HepG2 (cell line): ENCODE data around the gene SLCO2A1. TPM values are rescaled to one million over a fixed set of nuclear protein-coding genes. Genes with fewer than 3 reads are reported as not detected.

Experiments
- ATAC-seq: fragments of 200-7000 bp; cut with Tn5 transposase; 3 replicates; pipeline ENCODE4 v1.9.1; 2020; ENCODE audit warnings: mild to moderate bottlenecking, moderate library complexity
- BruUV-seq: library from RNA; stranded (reverse); fragments of 400-500 nt; replicated peaks from 2 replicates; lab custom pipeline; 2021; lab: Mats Ljungman, UMichigan
- CTCF ChIA-PET: fragments of 300-600 bp; formaldehyde crosslinking; extraction: SDS; loops from one replicate; lab custom pipeline; 2021; ENCODE audit warnings: low total read pairs, inconsistent platforms, low intra/inter-chr PET ratio; lab: Yijun Ruan, JAX
- POLR2A ChIA-PET: fragments of 350-600 bp; sonication (Branson Sonifier 250); formaldehyde crosslinking; loops from one replicate; lab custom pipeline; 2020; ENCODE audit warnings: antibody characterized with exemption, inconsistent platforms; lab: Yijun Ruan, JAX
- DNase-seq: peaks from one replicate; pipeline ENCODE4 v3.0.0-alpha.2; 2015; ENCODE audit warnings: low spot score
- FAIRE-seq: peaks from 3 replicates; lab custom pipeline; 2011; peaks lifted over from hg19 to GRCh38; lab: Jason Lieb, UNC
- H2AFZ ChIP-seq: one replicate; pipeline ENCODE4 v1.6.1; 2011; ENCODE audit warnings: low read length, inconsistent platforms
- H3K27ac ChIP-seq: fragments of 300-600 bp; 3 replicates; pipeline ENCODE4 v1.8.0; 2011; ENCODE audit warnings: mixed run types, mild to moderate bottlenecking, mixed read lengths, low read length, inconsistent platforms; ENCODE audit not compliant: insufficient read depth; ENCODE audit errors: extremely low read length
- H3K27me3 ChIP-seq, 2 experiments: fragments of 200-600 bp in 1 of 2; 2 replicates in 1 of 2; 3 replicates in 1 of 2; pipeline versions ENCODE4 v1.6.0 to v1.8.0; 2011; ENCODE audit warnings: low read length in 2 of 2, mild to moderate bottlenecking in 2 of 2, moderate library complexity in 2 of 2, inconsistent platforms in 1 of 2; ENCODE audit not compliant: insufficient read depth in 2 of 2, control insufficient read depth in 1 of 2
- H3K36me3 ChIP-seq, 2 experiments: fragments of 200-600 bp in 1 of 2; replicated peaks in 1 of 2; 2 replicates in 1 of 2; 3 replicates in 1 of 2; pipeline versions ENCODE4 v1.5.1 to v1.8.0; 2011; ENCODE audit warnings: low read length in 2 of 2, inconsistent platforms in 1 of 2; ENCODE audit not compliant: insufficient read depth in 2 of 2, control insufficient read depth in 1 of 2
- H3K4me1 ChIP-seq: 2 replicates; pipeline ENCODE4 v1.5.1; 2012; ENCODE audit warnings: low read length, inconsistent platforms; ENCODE audit not compliant: insufficient read depth
- H3K4me2 ChIP-seq: 2 replicates; pipeline ENCODE4 v1.6.0; 2011; ENCODE audit warnings: low read depth, low read length, inconsistent platforms
- H3K4me3 ChIP-seq, 3 experiments: fragments of 200-600 bp in 1 of 3; sonication (generic), shearing (Covaris generic) in 1 of 3; replicated peaks in 1 of 3; 2 replicates each; pipeline ENCODE4 v1.5.1; 2011 to 2016; ENCODE audit warnings: low read length in 3 of 3, inconsistent platforms in 2 of 3, low read depth in 2 of 3, mild to moderate bottlenecking in 2 of 3, control low read depth in 1 of 3, mixed read lengths in 1 of 3; ENCODE audit not compliant: insufficient read depth in 1 of 3
- H3K79me2 ChIP-seq: one replicate; pipeline ENCODE4 v1.6.1; 2011; ENCODE audit warnings: low read length, inconsistent platforms; ENCODE audit not compliant: insufficient read depth
- H3K9ac ChIP-seq: 2 replicates; pipeline ENCODE4 v1.6.0; 2011; ENCODE audit warnings: mild to moderate bottlenecking, low read depth, low read length, inconsistent platforms; ENCODE audit not compliant: insufficient read depth
- H3K9me3 ChIP-seq: 2 replicates; pipeline ENCODE4 v1.5.1; 2012; ENCODE audit warnings: mild to moderate bottlenecking, low read length
- H4K20me1 ChIP-seq: 2 replicates; pipeline ENCODE4 v1.6.0; 2011; ENCODE audit warnings: inconsistent platforms, mild to moderate bottlenecking, low read length, moderate library complexity; ENCODE audit not compliant: insufficient read depth
- CENPBD1 ChIP-seq: sonication (generic); formaldehyde crosslinking; IDR thresholded peaks from 2 replicates; pipeline ENCODE4 v1.8.0; 2022; ENCODE audit warnings: missing genetic modification reagents, low read depth, mild to moderate bottlenecking, borderline replicate concordance
- DMAP1 ChIP-seq: IDR thresholded peaks from 2 replicates; pipeline ENCODE4 v1.6.1; 2016
- FOSL1 ChIP-seq: sonication (generic); formaldehyde crosslinking; IDR thresholded peaks from 2 replicates; pipeline ENCODE4 v1.9.0; 2021; ENCODE audit warnings: missing genetic modification reagents, borderline replicate concordance
- GATAD2A ChIP-seq: IDR thresholded peaks from 2 replicates; pipeline ENCODE4 v1.6.1; 2016
- GZF1 ChIP-seq: sonication (generic); formaldehyde crosslinking; IDR thresholded peaks from 2 replicates; pipeline ENCODE4 v1.5.1; 2020; ENCODE audit warnings: mild to moderate bottlenecking, missing genetic modification reagents
- MBD4 ChIP-seq: IDR thresholded peaks from 2 replicates; pipeline ENCODE4 v1.6.1; 2012; ENCODE audit warnings: low read length, inconsistent platforms, borderline replicate concordance
- MZF1 ChIP-seq: sonication (generic); formaldehyde crosslinking; IDR thresholded peaks from 2 replicates; pipeline ENCODE4 v1.8.1; 2023; ENCODE audit warnings: mild to moderate bottlenecking, missing genetic modification reagents, borderline replicate concordance
- SNRNP70 ChIP-seq: fragments of 200-400 bp; formaldehyde crosslinking; IDR thresholded peaks from 2 replicates; pipeline ENCODE4 v1.6.1; 2017; ENCODE audit warnings: mild to moderate bottlenecking, low read depth, low read length, moderate library complexity
- SOX5 ChIP-seq: IDR thresholded peaks from 2 replicates; pipeline ENCODE4 v1.6.1; 2016; ENCODE audit warnings: borderline replicate concordance
- ZNF280B ChIP-seq: sonication (generic); formaldehyde crosslinking; IDR thresholded peaks from 2 replicates; pipeline ENCODE4 v1.5.0; 2020; ENCODE audit warnings: missing genetic modification reagents, mild to moderate bottlenecking, borderline replicate concordance
- ZNF3 ChIP-seq: IDR thresholded peaks from 2 replicates; pipeline ENCODE4 v1.7.0; 2017; ENCODE audit warnings: inconsistent platforms
- ZNF354B ChIP-seq: sonication (generic); formaldehyde crosslinking; IDR thresholded peaks from 2 replicates; pipeline ENCODE4 v1.8.0; 2022; ENCODE audit warnings: mild to moderate bottlenecking, missing genetic modification reagents
- ZNF530 ChIP-seq: sonication (generic); formaldehyde crosslinking; IDR thresholded peaks from 2 replicates; pipeline ENCODE4 v1.5.0; 2020; ENCODE audit warnings: low read depth, mild to moderate bottlenecking, missing genetic modification reagents
- ZNF572 ChIP-seq: sonication (generic); formaldehyde crosslinking; IDR thresholded peaks from 2 replicates; pipeline ENCODE4 v1.5.1; 2020; ENCODE audit warnings: mild to moderate bottlenecking, missing genetic modification reagents
- ZNF580 ChIP-seq: IDR thresholded peaks from 2 replicates; pipeline ENCODE4 v1.6.1; 2016; ENCODE audit warnings: low read depth, borderline replicate concordance
- WGBS: methylation state at CpG from one replicate; pipeline ENCODE4 v1.1.6; 2017; ENCODE audit warnings: low lambda C conversion rate; 5-methylcytosine and 5-hydroxymethylcytosine counted together
- in situ Hi-C: cut with HindIII; loops from 2 replicates; pipeline ENCODE4 v1.10.0; 2017; ENCODE audit warnings: low pct_unique_long_range_greater_than_20kb; ENCODE audit not compliant: extremely low pct_ligation_motif_present
- intact Hi-C: fragments of 100-400 bp; cut with micrococcal nuclease; formaldehyde crosslinking; loops from one replicate; pipeline ENCODE4 v1.10.0; 2022; ENCODE audit not compliant: unreplicated experiment
- polyA plus RNA-seq, 8 experiments: library from polyadenylated mRNA; depleted of rRNA in 3 of 8; stranded (reverse) in 7 of 8; unstranded in 1 of 8; fragments of >200 nt; fragmentation: Illumina TruSeq in 4 of 8; extraction: Trizol in 4 of 8; gene quantifications; 2 replicates each; pipeline versions ENCODE4 v1.2.1 to v1.2.3, GENCODE V29; 2011 to 2016; ENCODE audit warnings: low read depth in 4 of 8, missing spikeins in 1 of 8, mixed read lengths in 1 of 8; ENCODE audit not compliant: insufficient read depth in 1 of 8
- total RNA-seq, 5 experiments: library from RNA; depleted of rRNA; stranded (reverse); fragments of >200 nt; fragmentation: Illumina TruSeq; extraction: Trizol; gene quantifications; 2 replicates each; pipeline ENCODE4 v1.2.3, GENCODE V29; 2016; ENCODE audit warnings: low read depth in 1 of 5

The SLCO2A1 gene
- total and polyA plus RNA-seq, 2 of the 13 experiments (the other 11 are each of a cell fraction or from before 2014, with no cell fraction given), result 0.04 TPM; not detected in 1

- CTCF ChIA-PET, result no interaction called here
- no peak for ATAC-seq
- in situ Hi-C loops, result no loop called here
Observed at GRCh38 chr3:133984975-133985374, 44.8 kb downstream of the SLCO2A1 start.

GRCh38 chr3:133983576-133984560, 45.9 kb downstream of the SLCO2A1 start:
- TF ChIP-seq SNRNP70 (no peak), ZNF580 (CRISPR knock-in tag) (no peak), ZNF280B (CRISPR knock-in tag) (no peak), ZNF530 (no peak), GZF1 (no peak), DMAP1 (CRISPR knock-in tag) (no peak), SOX5 (CRISPR knock-in tag) (no peak), ZNF572 (no peak), MBD4 (no peak)
- Histone ChIP-seq H3K36me3 (no peaks in the 10 kb centered on the region), H3K4me2 (no peak overlapping the region), H3K4me1 (no peaks in the 10 kb centered on the region), H3K27ac (no peak overlapping the region), H3K27me3 (peaks cover 0 to 32% of the 10 kb centered on the region in 2 experiments; a peak in 2 of 5 replicates), H2AFZ (no peak overlapping the region), H3K4me3 (no peak overlapping the region), H3K9ac (no peak overlapping the region), H3K79me2 (no peaks in the 10 kb centered on the region), H3K9me3 (no peaks in the 10 kb centered on the region), H4K20me1 (no peaks in the 10 kb centered on the region)
- intact Hi-C loops, result no loop called here
- ChIA-PET CTCF (no interaction called here), POLR2A (no interaction called here)
- FAIRE-seq, result no peak
- no peak for ATAC-seq
- no peak for DNase-seq
- no TSS peak for BruUV-seq
- in situ Hi-C loops, result no loop called here
- 31% methylated on average over 9 of the region's 9 CpGs for WGBS

More at GRCh38 chr3:133984975-133985374, 44.8 kb downstream of the SLCO2A1 start:
- H3K27ac ChIP-seq, result no peak overlapping the region
- POLR2A ChIA-PET, result no interaction called here
- no peaks in the 10 kb centered on the region for H3K9me3 ChIP-seq
- no TSS peak for BruUV-seq
- H3K27me3 ChIP-seq, result peaks cover 0 to 30% of the 10 kb centered on the region in 2 experiments; a peak in 2 of 5 replicates
- no peak overlapping the region for H3K4me2 ChIP-seq
- no peaks in the 10 kb centered on the region for H4K20me1 ChIP-seq
- no peaks in the 10 kb centered on the region for H3K79me2 ChIP-seq
- no peak overlapping the region for H2AFZ ChIP-seq
- intact Hi-C loops, result no loop called here
- no peak overlapping the region for H3K4me3 ChIP-seq
- no peak for DNase-seq
- TF ChIP-seq CENPBD1 (CRISPR knock-in tag), result no peak
- no peak for TF ChIP-seq ZNF3 (CRISPR knock-in tag)
- TF ChIP-seq MZF1 (CRISPR knock-in tag), result no peak
- no peak for TF ChIP-seq ZNF354B (CRISPR knock-in tag)
- no peak for TF ChIP-seq FOSL1 (CRISPR knock-in tag)
- no peak for TF ChIP-seq GATAD2A (CRISPR knock-in tag)
- H3K36me3 ChIP-seq, result no peaks in the 10 kb centered on the region
- no peak for FAIRE-seq
- no peak overlapping the region for H3K9ac ChIP-seq
- H3K4me1 ChIP-seq, result no peaks in the 10 kb centered on the region
- 35% methylated on average over 7 of the region's 7 CpGs for WGBS
